SK-N-SH (cell line): ENCODE results near the gene PYGO1. TPM values are rescaled to one million over a fixed set of nuclear protein-coding genes. Genes with fewer than 3 reads are reported as not detected.

ENCODE experiments used
- CTCF ChIA-PET: fragments of 300-600, 350-600 bp; formaldehyde crosslinking; extraction: SDS; loops from one replicate; lab custom pipeline; 2021; lab: Yijun Ruan, JAX
- POLR2A ChIA-PET: fragments of 350-600 bp; sonication (Branson Sonifier 250); formaldehyde crosslinking; extraction: SDS; loops from one replicate; lab custom pipeline; 2020; ENCODE audit warnings: antibody characterized with exemption, inconsistent platforms; lab: Yijun Ruan, JAX
- DNase-seq: peaks from one replicate; pipeline ENCODE4 v3.0.0; 2012
- H2AFZ ChIP-seq: fragments of 200-600 bp; sonication (generic); 2 replicates; pipeline ENCODE4 v1.8.1; 2016; ENCODE audit warnings: antibody characterized with exemption, mild to moderate bottlenecking, low read depth
- H3F3A ChIP-seq: fragments of 200-600 bp; sonication (generic); replicated peaks from 2 replicates; pipeline ENCODE3; 2016; ENCODE audit warnings: antibody characterized with exemption, mild to moderate bottlenecking; ENCODE audit not compliant: insufficient read depth
- H3K27ac ChIP-seq, 2 experiments: fragments of 200-500 bp in 1 of 2; fragments of 200-600 bp in 1 of 2; sonication (Bioruptor generic) in 1 of 2; sonication (generic), shearing (Covaris generic) in 1 of 2; 2 replicates each; pipeline versions ENCODE4 v1.5.1 to v1.6.1; 2014 to 2016; ENCODE audit warnings: low read depth in 2 of 2, inconsistent platforms in 1 of 2, low read length in 1 of 2, mild to moderate bottlenecking in 1 of 2, mixed read lengths in 1 of 2
- H3K27me3 ChIP-seq: fragments of 200-600 bp; sonication (generic), shearing (Covaris generic); 2 replicates; pipeline ENCODE4 v1.6.1; 2016; ENCODE audit warnings: mixed run types; ENCODE audit not compliant: insufficient read depth
- H3K36me3 ChIP-seq, 2 experiments: fragments of 200-500 bp in 1 of 2; fragments of 200-600 bp in 1 of 2; sonication (Bioruptor generic) in 1 of 2; sonication (generic) in 1 of 2; replicated peaks in 1 of 2; 2 replicates each; pipeline versions ENCODE3 to v1.5.1; 2014 to 2016; ENCODE audit warnings: low read length in 1 of 2, mild to moderate bottlenecking in 1 of 2; ENCODE audit not compliant: insufficient read depth in 2 of 2, control insufficient read depth in 1 of 2
- H3K4me1 ChIP-seq, 2 experiments: fragments of 200-500 bp in 1 of 2; fragments of 200-600 bp in 1 of 2; sonication (Bioruptor generic) in 1 of 2; sonication (generic), shearing (Covaris generic) in 1 of 2; 2 replicates each; pipeline versions ENCODE4 v1.5.1 to v1.6.1; 2014 to 2016; ENCODE audit warnings: low read depth in 1 of 2, low read length in 1 of 2, mixed run types in 1 of 2; ENCODE audit not compliant: insufficient read depth in 2 of 2, control insufficient read depth in 1 of 2
- H3K4me2 ChIP-seq: fragments of 200-600 bp; sonication (generic), shearing (Covaris generic); 2 replicates; pipeline ENCODE4 v1.6.1; 2017; ENCODE audit warnings: mixed run types
- H3K4me3 ChIP-seq, 2 experiments: fragments of 200-500 bp in 1 of 2; fragments of 200-600 bp in 1 of 2; sonication (Bioruptor generic) in 1 of 2; sonication (generic), shearing (Covaris generic) in 1 of 2; 2 replicates each; pipeline versions ENCODE4 v1.5.1 to v1.8.1; 2014 to 2016; ENCODE audit warnings: low read depth in 2 of 2, inconsistent platforms in 1 of 2, low read length in 1 of 2, mild to moderate bottlenecking in 1 of 2, mixed read lengths in 1 of 2, moderate library complexity in 1 of 2
- H3K79me2 ChIP-seq: fragments of 200-600 bp; sonication (generic); 2 replicates; pipeline ENCODE4 v1.8.1; 2017; ENCODE audit warnings: mild to moderate bottlenecking; ENCODE audit not compliant: insufficient read depth
- H3K9ac ChIP-seq: fragments of 200-600 bp; sonication (generic); 2 replicates; pipeline ENCODE4 v1.6.1; 2017; ENCODE audit warnings: mixed run types
- H3K9me2 ChIP-seq: fragments of 200-600 bp; sonication (generic); 2 replicates; pipeline ENCODE4 v1.6.1; 2017; ENCODE audit warnings: mixed run types
- H3K9me3 ChIP-seq: fragments of 200-600 bp; sonication (generic); 2 replicates; pipeline ENCODE4 v1.6.1; 2017; ENCODE audit warnings: mixed run types, mild to moderate bottlenecking, moderate library complexity
- H4K20me1 ChIP-seq: fragments of 200-600 bp; sonication (generic); 2 replicates; pipeline ENCODE4 v1.6.1; 2017; ENCODE audit warnings: mild to moderate bottlenecking, mixed run types; ENCODE audit not compliant: insufficient read depth
- NFIC ChIP-seq: IDR thresholded peaks from 2 replicates; pipeline ENCODE4 v1.4.0; 2012; ENCODE audit warnings: borderline replicate concordance
- POLR2AphosphoS5 ChIP-seq: IDR thresholded peaks from 2 replicates; pipeline ENCODE4 v1.6.1; 2012; ENCODE audit warnings: low read depth, low read length
- RCOR1 ChIP-seq: fragments of 150-350 bp; IDR thresholded peaks from 2 replicates; pipeline ENCODE4 v1.6.1; 2017; ENCODE audit warnings: antibody characterized with exemption, low read length
- SIN3A ChIP-seq: IDR thresholded peaks from 2 replicates; pipeline ENCODE4 v1.6.1; 2012; ENCODE audit warnings: low read depth, mild to moderate bottlenecking, low read length, moderate library complexity, borderline replicate concordance
- TAF1 ChIP-seq: IDR thresholded peaks from 2 replicates; pipeline ENCODE4 v1.6.1; 2012; ENCODE audit warnings: low read depth, mild to moderate bottlenecking, low read length, moderate library complexity, borderline replicate concordance
- TCF12 ChIP-seq: IDR thresholded peaks from 2 replicates; pipeline ENCODE4 v1.4.0; 2012
- YY1 ChIP-seq: IDR thresholded peaks from 2 replicates; pipeline ENCODE4 v1.4.0; 2012; ENCODE audit warnings: low read depth, mild to moderate bottlenecking
- WGBS: methylation state at CpG from one replicate; pipeline ENCODE4 v1.1.6; 2017; ENCODE audit warnings: low lambda C conversion rate; 5-methylcytosine and 5-hydroxymethylcytosine counted together
- polyA plus RNA-seq, 3 experiments: library from polyadenylated mRNA; depleted of rRNA; stranded (reverse); fragments of >200 nt; gene quantifications; 2 replicates each; pipeline ENCODE4 v1.2.3, GENCODE V29; 2012
- TF ChIP-seq, protein P1 (sequence below): IDR thresholded peaks from 2 replicates; pipeline ENCODE4 v1.6.1; 2012; ENCODE audit warnings: mild to moderate bottlenecking, low read depth, low read length, moderate library complexity
- TF ChIP-seq, protein P2 (sequence below): fragments of 200-600 bp; sonication (generic); IDR thresholded peaks from 2 replicates; pipeline ENCODE4 v1.6.1; 2017; ENCODE audit warnings: antibody characterized with exemption, mild to moderate bottlenecking, moderate library complexity

Gene PYGO1
- polyA plus RNA-seq, 1 of the 3 experiments (the other 2 are of a cell fraction), result 2.3 TPM

DNA sequence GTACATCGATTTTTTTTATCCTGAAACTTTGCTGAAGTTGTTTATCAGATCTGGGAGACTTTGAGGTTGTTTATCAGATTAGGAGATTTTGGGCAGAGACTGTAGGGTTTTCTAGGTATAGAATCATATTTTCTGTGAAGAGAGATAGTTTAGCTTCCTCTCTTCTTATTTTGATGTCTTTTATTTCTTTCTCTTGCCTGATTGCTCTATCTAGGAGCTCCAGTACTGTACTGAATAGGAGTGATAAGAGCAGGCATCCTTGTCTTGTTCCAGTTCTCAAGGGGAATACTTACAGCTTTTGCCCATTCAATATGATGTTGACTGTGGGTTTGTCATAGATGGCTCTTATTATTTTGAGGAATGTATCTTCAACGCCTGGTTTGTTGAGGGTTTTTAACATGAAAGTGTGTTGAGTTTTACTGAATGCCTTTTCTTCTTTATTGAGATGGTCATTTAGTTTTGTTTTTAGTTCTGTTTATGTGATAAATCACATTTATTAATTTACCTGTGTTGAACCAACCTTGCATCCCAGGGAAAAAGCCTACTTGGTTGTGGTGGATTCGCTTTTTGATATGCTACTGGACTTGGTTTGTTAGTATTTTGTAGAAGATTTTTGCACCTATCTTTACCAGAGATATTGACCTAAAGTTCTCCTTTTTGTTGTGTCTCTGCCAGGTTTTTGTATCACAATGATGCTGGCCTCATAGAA, 65.2 kb downstream of the PYGO1 start:
- Histone ChIP-seq H3K9me3 (no peaks in the 10 kb centered on the region), H3K9ac (no peak overlapping the region), H3K4me1 (no peaks in the 10 kb centered on the region; a peak in 1 of 4 replicates), H3K36me3 (no peaks in the 10 kb centered on the region), H3K27ac (no peak overlapping the region), H3K79me2 (no peaks in the 10 kb centered on the region), H3K27me3 (no peaks in the 10 kb centered on the region), H3K4me3 (no peak overlapping the region), H2AFZ (no peak overlapping the region), H3K4me2 (no peak overlapping the region)
- POLR2A ChIA-PET, result no interaction called here
- CTCF ChIA-PET, result no interaction called here
- WGBS, result 56% methylated on average over 3 of the region's 3 CpGs
- TF ChIP-seq RCOR1, result no peak
- TF ChIP-seq YY1, result no peak
- TF ChIP-seq NFIC, result no peak
- TF ChIP-seq, all 33 proteins: peak for 0
- Histone ChIP-seq H3K9me2 (no peaks in the 10 kb centered on the region), H3F3A (no peaks in the 10 kb centered on the region), H4K20me1 (no peaks in the 10 kb centered on the region)
- DNase-seq, result no peak

DNA sequence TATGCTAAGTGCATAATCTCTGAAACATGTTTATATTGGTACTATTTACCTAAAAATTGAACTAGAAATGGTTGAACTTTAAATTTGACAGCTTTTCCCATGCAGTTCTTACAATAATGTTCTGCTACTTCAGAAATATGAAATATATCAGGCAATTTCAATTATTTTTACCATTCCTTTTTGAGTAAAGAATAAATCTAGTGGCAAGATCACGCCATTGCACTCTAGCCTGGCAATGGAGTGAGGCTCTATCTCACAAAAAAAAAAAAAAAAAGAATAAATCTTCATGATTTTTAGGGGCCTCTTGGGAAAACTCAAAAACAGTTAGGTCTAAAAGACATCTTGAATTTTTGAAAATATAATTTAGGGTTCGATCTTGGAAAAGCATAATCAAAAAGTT, 69.5 kb downstream of the PYGO1 start:
- no peaks in the 10 kb centered on the region for H4K20me1 ChIP-seq
- CTCF ChIA-PET, result interaction anchor here (0.9 to 1.0 kb wide), 2 partner anchors 110 to 123 kb away, joined by 3 to 4 read pairs; no protein-coding TSS in a partner anchor
- H3F3A ChIP-seq, result no peaks in the 10 kb centered on the region
- H3K4me1 ChIP-seq, result no peaks in the 10 kb centered on the region
- no peaks in the 10 kb centered on the region for H3K27me3 ChIP-seq
- DNase-seq, result no peak
- no peak overlapping the region for H3K4me2 ChIP-seq
- H3K36me3 ChIP-seq, result no peaks in the 10 kb centered on the region
- WGBS, result 44% methylated on average over 2 of the region's 2 CpGs
- no peak overlapping the region for H3K4me3 ChIP-seq
- TF ChIP-seq SIN3A (no peak), TCF12 (no peak), TAF1 (no peak), YY1 (no peak), POLR2AphosphoS5 (no peak)
- TF ChIP-seq, protein P1, sequence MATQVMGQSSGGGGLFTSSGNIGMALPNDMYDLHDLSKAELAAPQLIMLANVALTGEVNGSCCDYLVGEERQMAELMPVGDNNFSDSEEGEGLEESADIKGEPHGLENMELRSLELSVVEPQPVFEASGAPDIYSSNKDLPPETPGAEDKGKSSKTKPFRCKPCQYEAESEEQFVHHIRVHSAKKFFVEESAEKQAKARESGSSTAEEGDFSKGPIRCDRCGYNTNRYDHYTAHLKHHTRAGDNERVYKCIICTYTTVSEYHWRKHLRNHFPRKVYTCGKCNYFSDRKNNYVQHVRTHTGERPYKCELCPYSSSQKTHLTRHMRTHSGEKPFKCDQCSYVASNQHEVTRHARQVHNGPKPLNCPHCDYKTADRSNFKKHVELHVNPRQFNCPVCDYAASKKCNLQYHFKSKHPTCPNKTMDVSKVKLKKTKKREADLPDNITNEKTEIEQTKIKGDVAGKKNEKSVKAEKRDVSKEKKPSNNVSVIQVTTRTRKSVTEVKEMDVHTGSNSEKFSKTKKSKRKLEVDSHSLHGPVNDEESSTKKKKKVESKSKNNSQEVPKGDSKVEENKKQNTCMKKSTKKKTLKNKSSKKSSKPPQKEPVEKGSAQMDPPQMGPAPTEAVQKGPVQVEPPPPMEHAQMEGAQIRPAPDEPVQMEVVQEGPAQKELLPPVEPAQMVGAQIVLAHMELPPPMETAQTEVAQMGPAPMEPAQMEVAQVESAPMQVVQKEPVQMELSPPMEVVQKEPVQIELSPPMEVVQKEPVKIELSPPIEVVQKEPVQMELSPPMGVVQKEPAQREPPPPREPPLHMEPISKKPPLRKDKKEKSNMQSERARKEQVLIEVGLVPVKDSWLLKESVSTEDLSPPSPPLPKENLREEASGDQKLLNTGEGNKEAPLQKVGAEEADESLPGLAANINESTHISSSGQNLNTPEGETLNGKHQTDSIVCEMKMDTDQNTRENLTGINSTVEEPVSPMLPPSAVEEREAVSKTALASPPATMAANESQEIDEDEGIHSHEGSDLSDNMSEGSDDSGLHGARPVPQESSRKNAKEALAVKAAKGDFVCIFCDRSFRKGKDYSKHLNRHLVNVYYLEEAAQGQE, result no peak
- TF ChIP-seq, protein P2, sequence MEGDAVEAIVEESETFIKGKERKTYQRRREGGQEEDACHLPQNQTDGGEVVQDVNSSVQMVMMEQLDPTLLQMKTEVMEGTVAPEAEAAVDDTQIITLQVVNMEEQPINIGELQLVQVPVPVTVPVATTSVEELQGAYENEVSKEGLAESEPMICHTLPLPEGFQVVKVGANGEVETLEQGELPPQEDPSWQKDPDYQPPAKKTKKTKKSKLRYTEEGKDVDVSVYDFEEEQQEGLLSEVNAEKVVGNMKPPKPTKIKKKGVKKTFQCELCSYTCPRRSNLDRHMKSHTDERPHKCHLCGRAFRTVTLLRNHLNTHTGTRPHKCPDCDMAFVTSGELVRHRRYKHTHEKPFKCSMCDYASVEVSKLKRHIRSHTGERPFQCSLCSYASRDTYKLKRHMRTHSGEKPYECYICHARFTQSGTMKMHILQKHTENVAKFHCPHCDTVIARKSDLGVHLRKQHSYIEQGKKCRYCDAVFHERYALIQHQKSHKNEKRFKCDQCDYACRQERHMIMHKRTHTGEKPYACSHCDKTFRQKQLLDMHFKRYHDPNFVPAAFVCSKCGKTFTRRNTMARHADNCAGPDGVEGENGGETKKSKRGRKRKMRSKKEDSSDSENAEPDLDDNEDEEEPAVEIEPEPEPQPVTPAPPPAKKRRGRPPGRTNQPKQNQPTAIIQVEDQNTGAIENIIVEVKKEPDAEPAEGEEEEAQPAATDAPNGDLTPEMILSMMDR, result peak; percentile 41
- no peak overlapping the region for H2AFZ ChIP-seq
- H3K9ac ChIP-seq, result no peak overlapping the region
- no peaks in the 10 kb centered on the region for H3K9me3 ChIP-seq
- no peaks in the 10 kb centered on the region for H3K9me2 ChIP-seq
- POLR2A ChIA-PET, result no interaction called here
- H3K27ac ChIP-seq, result no peak overlapping the region
- H3K79me2 ChIP-seq, result no peaks in the 10 kb centered on the region
